PFSK-1 (cell line): ENCODE results near the gene MESD.

Source experiments
- POLR2AphosphoS5 ChIP-seq: IDR thresholded peaks from 2 replicates; pipeline ENCODE4 v1.6.1; 2012; ENCODE audit warnings: low read depth, mild to moderate bottlenecking, control low read depth, low read length, moderate library complexity
- SIN3A ChIP-seq: IDR thresholded peaks from 2 replicates; pipeline ENCODE4 v1.6.1; 2012; ENCODE audit warnings: mild to moderate bottlenecking, low read length, moderate library complexity, borderline replicate concordance; ENCODE audit not compliant: insufficient read depth
- TF ChIP-seq, protein P1 (sequence below), 2 experiments: IDR thresholded peaks; 2 replicates each; pipeline versions ENCODE4 v1.6.1 to v1.8.0; 2011 to 2012; ENCODE audit warnings: low read depth in 2 of 2, low read length in 2 of 2, control low read depth in 1 of 2, inconsistent platforms in 1 of 2, mild to moderate bottlenecking in 1 of 2, moderate library complexity in 1 of 2; ENCODE audit not compliant: insufficient read depth in 1 of 2

- TF ChIP-seq, protein P1, sequence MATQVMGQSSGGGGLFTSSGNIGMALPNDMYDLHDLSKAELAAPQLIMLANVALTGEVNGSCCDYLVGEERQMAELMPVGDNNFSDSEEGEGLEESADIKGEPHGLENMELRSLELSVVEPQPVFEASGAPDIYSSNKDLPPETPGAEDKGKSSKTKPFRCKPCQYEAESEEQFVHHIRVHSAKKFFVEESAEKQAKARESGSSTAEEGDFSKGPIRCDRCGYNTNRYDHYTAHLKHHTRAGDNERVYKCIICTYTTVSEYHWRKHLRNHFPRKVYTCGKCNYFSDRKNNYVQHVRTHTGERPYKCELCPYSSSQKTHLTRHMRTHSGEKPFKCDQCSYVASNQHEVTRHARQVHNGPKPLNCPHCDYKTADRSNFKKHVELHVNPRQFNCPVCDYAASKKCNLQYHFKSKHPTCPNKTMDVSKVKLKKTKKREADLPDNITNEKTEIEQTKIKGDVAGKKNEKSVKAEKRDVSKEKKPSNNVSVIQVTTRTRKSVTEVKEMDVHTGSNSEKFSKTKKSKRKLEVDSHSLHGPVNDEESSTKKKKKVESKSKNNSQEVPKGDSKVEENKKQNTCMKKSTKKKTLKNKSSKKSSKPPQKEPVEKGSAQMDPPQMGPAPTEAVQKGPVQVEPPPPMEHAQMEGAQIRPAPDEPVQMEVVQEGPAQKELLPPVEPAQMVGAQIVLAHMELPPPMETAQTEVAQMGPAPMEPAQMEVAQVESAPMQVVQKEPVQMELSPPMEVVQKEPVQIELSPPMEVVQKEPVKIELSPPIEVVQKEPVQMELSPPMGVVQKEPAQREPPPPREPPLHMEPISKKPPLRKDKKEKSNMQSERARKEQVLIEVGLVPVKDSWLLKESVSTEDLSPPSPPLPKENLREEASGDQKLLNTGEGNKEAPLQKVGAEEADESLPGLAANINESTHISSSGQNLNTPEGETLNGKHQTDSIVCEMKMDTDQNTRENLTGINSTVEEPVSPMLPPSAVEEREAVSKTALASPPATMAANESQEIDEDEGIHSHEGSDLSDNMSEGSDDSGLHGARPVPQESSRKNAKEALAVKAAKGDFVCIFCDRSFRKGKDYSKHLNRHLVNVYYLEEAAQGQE (IDR thresholded peaks at IDR 0.05; ENCODE audit: insufficient read depth in 1 of 2, low read depth in 2 of 2, low read length in 2 of 2) = no peak
- TF ChIP-seq POLR2AphosphoS5 (no peak), SIN3A (no peak)
Observed at GRCh38 chr15:80967991-80968510, 21.6 kb downstream of the MESD start.
